Neural cell (in vitro differentiated cells): ENCODE results near the gene TLE4.

ENCODE experiments used
- CTCF ChIP-seq: fragments of 450-650 bp; IDR thresholded peaks from 2 replicates; pipeline ENCODE4 v1.5.1; 2014; ENCODE audit warnings: antibody characterized with exemption, mild to moderate bottlenecking, moderate library complexity; ENCODE audit not compliant: poor library complexity, severe bottlenecking
- EP300 ChIP-seq: fragments of 450-650 bp; conservative IDR thresholded peaks from 2 replicates; pipeline ENCODE4 v1.6.1; 2014; ENCODE audit warnings: antibody characterized with exemption, mild to moderate bottlenecking, moderate library complexity; ENCODE audit not compliant: poor library complexity, severe bottlenecking
- EZH2 ChIP-seq: fragments of 200-600, 300-800 bp; shearing (Covaris generic), sonication (generic); IDR thresholded peaks from 2 replicates; pipeline ENCODE4 v1.6.1; 2014; ENCODE audit warnings: antibody characterized with exemption, low read length, borderline replicate concordance, mild to moderate bottlenecking; ENCODE audit not compliant: insufficient read depth, poor library complexity, severe bottlenecking
- MXI1 ChIP-seq: fragments of 450-650 bp; conservative IDR thresholded peaks from 2 replicates; pipeline ENCODE4 v1.6.1; 2014; ENCODE audit warnings: antibody characterized with exemption, mild to moderate bottlenecking; ENCODE audit not compliant: poor library complexity, severe bottlenecking
- POLR2AphosphoS5 ChIP-seq: IDR thresholded peaks from 2 replicates; pipeline ENCODE4 v1.6.1; 2012
- RAD21 ChIP-seq: fragments of 450-650 bp; conservative IDR thresholded peaks from 2 replicates; pipeline ENCODE4 v1.6.1; 2014; ENCODE audit warnings: antibody characterized with exemption, mild to moderate bottlenecking, moderate library complexity
- REST ChIP-seq: IDR thresholded peaks from 2 replicates; pipeline ENCODE4 v1.6.1; 2012; ENCODE audit warnings: borderline replicate concordance

- TF ChIP-seq CTCF (no peak), REST (no peak), MXI1 (no peak), EZH2 (no peak), RAD21 (no peak), EP300 (no peak), POLR2AphosphoS5 (no peak)
Observed at GRCh38 chr9:79665369-79665768, 93.6 kb downstream of the TLE4 start.
